K562 (cell line): Measurements from ENCODE around the gene CSMD2. TPM values are rescaled to one million over a fixed set of nuclear protein-coding genes. Genes with fewer than 3 reads are reported as not detected.

Experiments used
- ATAC-seq: fragments of 200-7000 bp; cut with Tn5 transposase; 3 replicates; pipeline ENCODE4 v1.9.1; 2020; ENCODE audit warnings: moderate library complexity
- BruUV-seq: library from RNA; stranded (reverse); fragments of 400-500 nt; replicated peaks from 2 replicates; lab custom pipeline; 2021; lab: Mats Ljungman, UMichigan
- CTCF ChIA-PET: fragments of 300-600 bp; formaldehyde crosslinking; extraction: SDS; loops from one replicate; lab custom pipeline; 2021; ENCODE audit warnings: low intra/inter-chr PET ratio; lab: Yijun Ruan, JAX
- POLR2A ChIA-PET: fragments of 300-600, 350-650 bp; sonication (Branson Sonifier 250); formaldehyde crosslinking; extraction: SDS; loops from one replicate; lab custom pipeline; 2021; ENCODE audit warnings: antibody characterized with exemption, inconsistent platforms; lab: Yijun Ruan, JAX
- DNase-seq, 4 experiments: peaks; one replicate each; pipeline versions ENCODE4 v3.0.0 to v3.0.0-alpha.2; 2011 to 2018; ENCODE audit warnings: low spot score in 3 of 4, mixed read lengths in 3 of 4; ENCODE audit errors: extremely low read depth in 1 of 4
- FAIRE-seq: peaks from 2 replicates; lab custom pipeline; 2011; peaks lifted over from hg19 to GRCh38; lab: Jason Lieb, UNC
- H2AFZ ChIP-seq: 2 replicates; pipeline ENCODE4 v1.6.0; 2011; ENCODE audit warnings: low read depth, low read length, control low read depth, inconsistent platforms
- H3K27ac ChIP-seq: fragments of 200-600 bp; 3 replicates; pipeline ENCODE4 v1.8.0; 2011; ENCODE audit warnings: low read depth, mild to moderate bottlenecking, control low read depth, inconsistent platforms, low read length, moderate library complexity, mixed read lengths; ENCODE audit errors: extremely low read depth
- H3K27me3 ChIP-seq, 2 experiments: fragments of 300-600 bp in 1 of 2; 2 replicates in 1 of 2; 3 replicates in 1 of 2; pipeline versions ENCODE4 v1.6.0 to v1.8.0; 2011; ENCODE audit warnings: inconsistent platforms in 2 of 2, low read length in 2 of 2, mild to moderate bottlenecking in 1 of 2, mixed read lengths in 1 of 2, moderate library complexity in 1 of 2; ENCODE audit not compliant: control insufficient read depth in 2 of 2, insufficient read depth in 2 of 2
- H3K36me3 ChIP-seq: fragments of 300-600 bp; 3 replicates; pipeline ENCODE4 v1.8.0; 2011; ENCODE audit warnings: mild to moderate bottlenecking, low read length, inconsistent platforms; ENCODE audit not compliant: control insufficient read depth, insufficient read depth
- H3K4me1 ChIP-seq, 2 experiments: fragments of 200-600 bp in 1 of 2; replicated peaks in 1 of 2; 2 replicates in 1 of 2; 3 replicates in 1 of 2; pipeline versions ENCODE4 v1.5.1 to v1.8.0; 2011; ENCODE audit warnings: inconsistent platforms in 2 of 2, low read length in 2 of 2, mild to moderate bottlenecking in 1 of 2, mixed read lengths in 1 of 2, moderate library complexity in 1 of 2; ENCODE audit not compliant: control insufficient read depth in 2 of 2, insufficient read depth in 2 of 2
- H3K4me2 ChIP-seq: 2 replicates; pipeline ENCODE4 v1.6.1; 2011; ENCODE audit warnings: low read length, control low read depth, inconsistent platforms, mixed read lengths; ENCODE audit not compliant: insufficient read depth
- H3K4me3 ChIP-seq: fragments of 200-600 bp; sonication (generic), shearing (Covaris generic); 2 replicates; pipeline ENCODE4 v1.5.1; 2016; ENCODE audit warnings: control low read depth, inconsistent platforms
- H3K79me2 ChIP-seq: fragments of 200-600 bp; 3 replicates; pipeline ENCODE4 v1.8.0; 2011; ENCODE audit warnings: low read length, inconsistent platforms; ENCODE audit not compliant: control insufficient read depth, insufficient read depth
- H3K9ac ChIP-seq, 2 experiments: 2 replicates each; pipeline versions ENCODE4 v1.6.0 to v1.6.1; 2011; ENCODE audit warnings: low read depth in 2 of 2, low read length in 2 of 2, control low read depth in 1 of 2, inconsistent platforms in 1 of 2, mild to moderate bottlenecking in 1 of 2, mixed read lengths in 1 of 2; ENCODE audit not compliant: insufficient read depth in 1 of 2
- H3K9me1 ChIP-seq: one replicate; pipeline ENCODE4 v1.6.0; 2011; ENCODE audit warnings: inconsistent platforms, mild to moderate bottlenecking, low read length, moderate library complexity; ENCODE audit not compliant: control insufficient read depth, insufficient read depth
- H3K9me3 ChIP-seq: replicated peaks from 2 replicates; pipeline ENCODE4 v1.5.1; 2011; ENCODE audit warnings: low read depth, low read length, inconsistent platforms; ENCODE audit not compliant: control insufficient read depth, insufficient read depth
- H4K20me1 ChIP-seq: replicated peaks from 2 replicates; pipeline ENCODE4 v1.6.1; 2011; ENCODE audit warnings: low read length, inconsistent platforms, mixed read lengths; ENCODE audit not compliant: control insufficient read depth, insufficient read depth
- C11orf30 ChIP-seq: fragments of 450-650 bp; IDR thresholded peaks from 2 replicates; pipeline ENCODE4 v1.6.1; 2016; ENCODE audit warnings: low read depth, mild to moderate bottlenecking
- CHD1 ChIP-seq: fragments of 200-600 bp; sonication (generic); IDR thresholded peaks from one replicate; pipeline ENCODE4 v1.6.1; 2012; ENCODE audit warnings: mild to moderate bottlenecking, moderate library complexity, low read length, inconsistent platforms
- MEF2D ChIP-seq: conservative IDR thresholded peaks from 2 replicates; pipeline ENCODE4 v1.6.1; 2016; ENCODE audit warnings: low read depth, missing genetic modification characterization, missing compliant biosample characterization
- ZC3H8 ChIP-seq: fragments of 450-650 bp; IDR thresholded peaks from 2 replicates; pipeline ENCODE4 v1.6.1; 2017
- ZNF507 ChIP-seq: conservative IDR thresholded peaks from 2 replicates; pipeline ENCODE4 v1.6.1; 2017; ENCODE audit warnings: missing genetic modification characterization, missing compliant biosample characterization
- ZNF592 ChIP-seq: fragments of 450-650 bp; IDR thresholded peaks from 2 replicates; pipeline ENCODE4 v1.6.1; 2017; ENCODE audit warnings: antibody characterized with exemption, mild to moderate bottlenecking
- WGBS: fragments of 100-300 bp; shearing (Covaris generic); methylation state at CpG from one replicate; pipeline ENCODE4 v1.1.6; 2016; ENCODE audit warnings: low coverage, mixed read lengths; ENCODE audit not compliant: insufficient coverage; ENCODE audit errors: missing lambda C conversion rate; 5-methylcytosine and 5-hydroxymethylcytosine counted together
- in situ Hi-C: fragments of 300-500 bp; cut with MboI; formaldehyde crosslinking; loops from 4 replicates; pipeline ENCODE4 v1.15.0; 2018; ENCODE audit warnings: inconsistent platforms, mixed read lengths
- intact Hi-C: fragments of 100-400 bp; cut with micrococcal nuclease; formaldehyde crosslinking; loops from 2 replicates; pipeline ENCODE4 v1.14.2; 2022
- polyA plus RNA-seq, 8 experiments: library from polyadenylated mRNA; depleted of rRNA in 4 of 8; stranded (reverse) in 5 of 8; unstranded in 3 of 8; fragments of >200 nt; fragmentation: Nextera tagmentation in 2 of 8; fragmentation: Illumina TruSeq in 1 of 8; extraction: Ambion mirVana in 2 of 8; extraction: Trizol in 1 of 8; gene quantifications; 2 replicates each; pipeline versions ENCODE4 v1.2.1 to v1.2.3, GENCODE V29; 2011 to 2014; ENCODE audit warnings: inconsistent platforms in 1 of 8, missing spikeins in 1 of 8
- total RNA-seq, 7 experiments: library from RNA; depleted of rRNA in 6 of 7; stranded (reverse); fragments of >200 nt in 6 of 7; fragmentation: Illumina TruSeq in 2 of 7; extraction: Trizol in 2 of 7; gene quantifications; 2 replicates each; pipeline versions ENCODE4 v1.2.1 to v1.2.3, GENCODE V29; 2011 to 2021; ENCODE audit warnings: low replicate concordance in 1 of 7
- TF ChIP-seq, protein P1 (sequence below): fragments of 250-450 bp; sonication (Bioruptor Pico); IDR thresholded peaks from 2 replicates; pipeline ENCODE4 v1.9.0; 2021; ENCODE audit warnings: mild to moderate bottlenecking, inconsistent platforms
- TF ChIP-seq, protein P2 (sequence below): IDR thresholded peaks from 3 replicates; pipeline ENCODE4 v1.6.1; 2011; ENCODE audit warnings: borderline replicate concordance, mild to moderate bottlenecking, moderate library complexity; ENCODE audit not compliant: insufficient read length; ENCODE audit errors: extremely low read depth

The CSMD2 gene
- total and polyA plus RNA-seq, 9 of the 15 experiments (the other 6 are each of a cell fraction or from before 2014, with no cell fraction given), result not detected

DNA sequence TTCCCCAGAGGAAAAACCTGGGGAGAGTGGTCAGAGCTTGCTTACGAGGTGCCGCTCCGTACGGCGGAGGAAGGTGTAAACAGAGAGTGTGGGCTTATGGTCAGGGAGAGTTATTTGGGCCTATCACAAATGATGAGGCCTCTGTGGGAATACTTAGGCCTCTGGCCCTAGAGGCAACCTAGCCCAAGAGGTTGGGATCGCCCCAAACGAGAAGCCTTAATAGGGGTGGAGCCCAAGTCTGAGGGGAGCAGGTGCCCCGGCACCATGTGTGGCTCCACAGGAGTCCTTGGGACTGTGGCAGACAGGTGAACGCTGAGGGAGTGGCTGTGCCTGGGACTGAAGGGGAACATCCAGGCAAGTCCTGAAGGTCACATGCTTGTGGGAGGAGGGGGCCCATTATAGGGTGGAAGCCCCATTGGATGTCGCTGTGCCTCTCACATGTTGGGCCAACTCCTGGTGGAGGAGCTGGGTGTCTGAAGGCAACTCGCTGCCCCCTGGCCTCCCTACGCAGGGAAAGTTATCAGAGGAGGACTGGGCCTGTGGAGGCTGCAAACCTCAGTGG is 557.5 kb downstream of the CSMD2 start:
- ChIA-PET POLR2A (interaction anchor here (0.6 kb wide), 1 partner anchor 412 kb away, joined by 3 read pairs; no protein-coding TSS in a partner anchor), CTCF (no interaction called here)
- H3K4me3 ChIP-seq, result no peak overlapping the region
- H4K20me1 ChIP-seq, result peaks cover 3% of the 10 kb centered on the region; the same call in 1 of the 2 replicates
- H3K9me1 ChIP-seq, result no peaks in the 10 kb centered on the region
- no peak for DNase-seq
- in situ Hi-C loops (loop anchor here (25.0 kb wide), 1 partner anchor 720 kb away; the partner anchor contains the start of gene HPCA), intact Hi-C loops (loop anchor here (10.0 kb wide), 1 partner anchor 93 kb away; no protein-coding TSS in a partner anchor)
- FAIRE-seq, result no peak
- H3K9ac ChIP-seq, result no peak overlapping the region; a peak in 1 of 4 replicates
- no peak overlapping the region for H3K27ac ChIP-seq
- H3K4me2 ChIP-seq, result no peak overlapping the region
- ATAC-seq, result no peak
- H3K9me3 ChIP-seq, result no peaks in the 10 kb centered on the region
- no TSS peak for BruUV-seq
- TF ChIP-seq CHD1 (no peak), MEF2D (no peak), ZNF592 (no peak), C11orf30 (no peak), ZC3H8 (no peak), ZNF507 (tag) (no peak)
- TF ChIP-seq, protein P1, sequence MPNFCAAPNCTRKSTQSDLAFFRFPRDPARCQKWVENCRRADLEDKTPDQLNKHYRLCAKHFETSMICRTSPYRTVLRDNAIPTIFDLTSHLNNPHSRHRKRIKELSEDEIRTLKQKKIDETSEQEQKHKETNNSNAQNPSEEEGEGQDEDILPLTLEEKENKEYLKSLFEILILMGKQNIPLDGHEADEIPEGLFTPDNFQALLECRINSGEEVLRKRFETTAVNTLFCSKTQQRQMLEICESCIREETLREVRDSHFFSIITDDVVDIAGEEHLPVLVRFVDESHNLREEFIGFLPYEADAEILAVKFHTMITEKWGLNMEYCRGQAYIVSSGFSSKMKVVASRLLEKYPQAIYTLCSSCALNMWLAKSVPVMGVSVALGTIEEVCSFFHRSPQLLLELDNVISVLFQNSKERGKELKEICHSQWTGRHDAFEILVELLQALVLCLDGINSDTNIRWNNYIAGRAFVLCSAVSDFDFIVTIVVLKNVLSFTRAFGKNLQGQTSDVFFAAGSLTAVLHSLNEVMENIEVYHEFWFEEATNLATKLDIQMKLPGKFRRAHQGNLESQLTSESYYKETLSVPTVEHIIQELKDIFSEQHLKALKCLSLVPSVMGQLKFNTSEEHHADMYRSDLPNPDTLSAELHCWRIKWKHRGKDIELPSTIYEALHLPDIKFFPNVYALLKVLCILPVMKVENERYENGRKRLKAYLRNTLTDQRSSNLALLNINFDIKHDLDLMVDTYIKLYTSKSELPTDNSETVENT, result no peak
- TF ChIP-seq, protein P2, sequence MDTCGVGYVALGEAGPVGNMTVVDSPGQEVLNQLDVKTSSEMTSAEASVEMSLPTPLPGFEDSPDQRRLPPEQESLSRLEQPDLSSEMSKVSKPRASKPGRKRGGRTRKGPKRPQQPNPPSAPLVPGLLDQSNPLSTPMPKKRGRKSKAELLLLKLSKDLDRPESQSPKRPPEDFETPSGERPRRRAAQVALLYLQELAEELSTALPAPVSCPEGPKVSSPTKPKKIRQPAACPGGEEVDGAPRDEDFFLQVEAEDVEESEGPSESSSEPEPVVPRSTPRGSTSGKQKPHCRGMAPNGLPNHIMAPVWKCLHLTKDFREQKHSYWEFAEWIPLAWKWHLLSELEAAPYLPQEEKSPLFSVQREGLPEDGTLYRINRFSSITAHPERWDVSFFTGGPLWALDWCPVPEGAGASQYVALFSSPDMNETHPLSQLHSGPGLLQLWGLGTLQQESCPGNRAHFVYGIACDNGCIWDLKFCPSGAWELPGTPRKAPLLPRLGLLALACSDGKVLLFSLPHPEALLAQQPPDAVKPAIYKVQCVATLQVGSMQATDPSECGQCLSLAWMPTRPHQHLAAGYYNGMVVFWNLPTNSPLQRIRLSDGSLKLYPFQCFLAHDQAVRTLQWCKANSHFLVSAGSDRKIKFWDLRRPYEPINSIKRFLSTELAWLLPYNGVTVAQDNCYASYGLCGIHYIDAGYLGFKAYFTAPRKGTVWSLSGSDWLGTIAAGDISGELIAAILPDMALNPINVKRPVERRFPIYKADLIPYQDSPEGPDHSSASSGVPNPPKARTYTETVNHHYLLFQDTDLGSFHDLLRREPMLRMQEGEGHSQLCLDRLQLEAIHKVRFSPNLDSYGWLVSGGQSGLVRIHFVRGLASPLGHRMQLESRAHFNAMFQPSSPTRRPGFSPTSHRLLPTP, result no peak
- H3K36me3 ChIP-seq, result no peaks in the 10 kb centered on the region
- H3K27me3 ChIP-seq, result peaks cover 6 to 25% of the 10 kb centered on the region in 2 experiments
- H2AFZ ChIP-seq, result no peak overlapping the region
- 1% methylated on average over 12 of the region's 12 CpGs for WGBS
- H3K4me1 ChIP-seq, result no peaks in the 10 kb centered on the region
- H3K79me2 ChIP-seq, result no peaks in the 10 kb centered on the region
